Measurements from ENCODE around the gene TNFAIP8L2.

Gene TNFAIP8L2

DNA sequence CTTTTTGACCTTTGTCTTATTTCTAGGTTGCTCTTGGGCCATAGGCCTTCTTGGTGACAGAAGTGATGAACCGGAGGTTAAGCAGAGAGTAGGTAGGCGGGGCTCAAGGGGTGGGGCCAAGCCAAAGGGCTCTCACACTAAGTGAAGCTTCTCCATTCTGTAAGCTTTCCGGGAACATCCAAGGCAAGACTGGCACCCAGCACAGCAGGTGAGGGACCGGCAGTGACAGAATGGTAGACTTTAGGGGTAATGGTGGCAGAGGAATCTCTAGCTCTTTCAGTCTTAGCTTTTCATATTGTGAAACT is at the start of gene TNFAIP8L2:
Gene TNFAIP8L2 (plus strand): TSS at position 135 of the 305 bp plus-strand sequence. CDS start 2,049 bp downstream, outside the sequence.
- peak; percentile 69 for DNase-seq (ENCODE audit: low spot score)

DNA sequence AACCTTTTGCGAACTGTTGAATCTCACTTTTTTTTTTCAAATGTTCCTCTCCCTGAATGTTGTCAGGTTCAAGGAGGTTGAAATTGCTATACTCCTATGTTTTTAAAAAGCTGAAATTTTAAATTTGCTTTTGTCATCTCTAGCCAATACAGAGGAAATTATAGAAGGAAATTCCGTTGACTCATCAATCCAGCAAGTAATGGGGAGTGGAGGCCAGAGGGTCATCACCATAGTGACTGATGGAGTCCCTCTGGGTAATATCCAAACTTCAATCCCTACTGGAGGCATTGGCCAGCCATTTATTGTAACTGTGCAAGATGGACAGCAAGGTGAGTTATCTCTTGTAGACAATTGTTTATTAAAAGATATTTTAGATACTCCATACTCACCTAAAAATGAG is 49.6 kb upstream of the TNFAIP8L2 start:
- DNase-seq (ENCODE audit: low spot score): no peak

DNA sequence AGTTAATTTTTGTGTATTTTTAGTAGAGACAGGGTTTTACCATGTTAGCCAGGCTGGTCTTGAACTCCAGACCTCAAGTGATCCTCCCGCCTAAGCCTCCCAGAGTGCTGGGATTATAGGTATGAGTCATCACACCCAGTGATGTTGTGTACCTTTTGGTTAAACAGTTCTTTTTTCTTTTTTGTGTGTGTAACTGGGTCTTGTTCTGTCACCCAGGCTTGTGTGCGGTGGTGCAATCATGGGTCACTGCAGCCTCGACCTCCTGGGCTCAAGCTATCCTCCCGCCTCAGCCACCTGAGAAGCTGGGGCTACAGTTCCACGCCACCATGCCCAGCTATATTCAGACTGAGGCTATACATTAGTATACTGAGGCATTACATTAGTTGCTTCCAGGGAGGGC is 48.1 kb upstream of the TNFAIP8L2 start:
- no peak for DNase-seq (ENCODE audit: low spot score)

DNA sequence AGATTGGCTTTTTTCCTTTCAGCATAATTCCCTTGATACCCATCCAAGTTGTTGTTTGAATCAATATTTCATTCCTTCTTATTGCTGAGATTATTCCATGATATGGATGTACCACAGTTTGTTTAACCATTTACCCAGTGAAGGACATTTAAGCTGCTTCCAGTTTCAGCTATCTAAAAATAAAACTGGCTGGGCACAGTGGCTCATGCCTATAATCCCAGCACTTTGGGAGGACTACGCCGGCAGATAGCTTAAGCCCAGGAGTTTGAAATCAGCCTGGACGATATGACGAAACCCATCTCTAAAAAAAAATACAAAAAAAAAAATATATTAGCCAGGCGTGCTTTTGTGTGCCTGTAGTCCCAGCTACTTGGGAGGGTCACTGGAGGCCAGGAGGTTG is 42.6 kb upstream of the TNFAIP8L2 start:
- DNase-seq (ENCODE audit: low spot score): no peak

DNA sequence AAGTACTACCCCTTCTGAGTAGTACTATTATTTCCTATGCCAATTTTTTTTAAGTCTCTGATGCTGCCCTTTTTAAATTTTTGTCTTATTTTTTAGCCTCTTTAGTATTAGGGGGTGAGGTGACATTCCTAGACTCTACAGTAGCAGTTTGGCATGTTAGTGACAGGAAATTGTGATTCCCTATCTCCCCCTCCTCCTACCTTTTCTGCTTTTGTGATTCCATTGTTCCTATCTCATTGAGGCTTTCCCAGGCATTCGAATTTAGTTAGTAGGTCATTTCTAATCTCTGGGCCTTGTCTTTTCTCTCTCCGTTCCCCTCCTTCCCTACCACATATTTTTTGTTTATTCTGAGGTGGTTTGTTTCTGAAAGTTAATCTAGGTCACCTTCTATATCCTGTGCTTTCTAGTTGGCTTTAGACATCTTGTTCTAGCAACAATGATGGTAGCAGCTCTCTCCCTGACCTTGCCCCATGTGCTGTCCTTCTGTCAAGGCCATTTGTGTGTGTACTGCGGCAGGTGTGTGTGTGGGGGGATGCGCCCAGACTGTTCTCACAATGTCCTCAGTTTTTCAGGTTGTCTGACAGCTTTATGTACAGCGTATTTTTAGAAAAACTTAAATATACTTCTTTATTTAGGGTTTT is 31.6 kb upstream of the TNFAIP8L2 start:
- DNase-seq (ENCODE audit: low spot score): no peak

DNA sequence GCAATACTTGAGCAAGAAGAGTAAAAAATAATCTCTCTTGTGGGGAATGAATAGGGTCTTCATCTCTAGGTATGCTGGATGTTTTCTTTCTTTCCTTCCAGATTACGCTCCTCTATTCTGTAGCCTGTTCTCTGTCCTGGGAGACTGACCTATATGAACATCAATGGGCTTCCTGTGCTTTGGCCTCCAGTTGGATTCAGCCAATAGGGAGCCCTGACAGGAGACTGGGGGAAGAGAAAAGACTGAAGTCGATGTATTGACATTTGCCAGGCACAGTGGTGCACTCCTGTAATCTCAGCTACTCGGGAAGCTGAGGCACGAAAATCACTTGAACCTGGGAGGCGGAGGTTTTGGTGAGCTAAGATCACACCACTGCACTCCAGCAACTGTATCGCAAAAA is 27.6 kb upstream of the TNFAIP8L2 start:
- DNase-seq (ENCODE audit: low spot score): no peak

DNA sequence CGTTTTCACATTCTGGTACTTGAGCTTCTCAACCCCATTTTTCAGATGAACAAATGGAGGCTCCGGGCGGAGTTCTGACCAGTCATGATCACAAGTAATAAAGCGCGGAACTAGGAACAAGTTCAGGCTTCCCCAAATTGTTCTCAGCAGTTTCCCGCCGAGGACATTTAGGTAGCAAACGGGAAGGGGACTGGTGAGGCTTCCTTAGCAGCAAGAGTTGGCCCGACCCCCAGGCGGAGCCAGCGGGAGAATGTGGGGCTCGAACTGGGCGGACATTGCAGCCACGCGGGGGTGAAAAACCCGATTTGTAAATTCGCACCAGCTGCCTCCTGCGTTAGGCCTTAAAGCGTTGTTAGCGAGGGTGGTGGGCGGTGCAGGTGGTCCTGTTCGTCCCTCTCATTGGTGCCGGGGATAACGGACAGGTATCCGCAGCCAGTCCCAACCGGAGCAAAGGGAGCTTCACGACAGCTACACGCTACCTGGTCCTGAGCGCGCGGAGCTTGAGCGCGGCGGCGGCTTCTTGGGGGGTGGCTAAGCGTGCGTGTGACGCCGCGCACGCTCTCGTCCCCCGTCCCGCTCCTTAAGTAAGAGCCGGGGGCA is 25.4 kb upstream of the TNFAIP8L2 start:
- peak; percentile 73 for DNase-seq (ENCODE audit: low spot score)

DNA sequence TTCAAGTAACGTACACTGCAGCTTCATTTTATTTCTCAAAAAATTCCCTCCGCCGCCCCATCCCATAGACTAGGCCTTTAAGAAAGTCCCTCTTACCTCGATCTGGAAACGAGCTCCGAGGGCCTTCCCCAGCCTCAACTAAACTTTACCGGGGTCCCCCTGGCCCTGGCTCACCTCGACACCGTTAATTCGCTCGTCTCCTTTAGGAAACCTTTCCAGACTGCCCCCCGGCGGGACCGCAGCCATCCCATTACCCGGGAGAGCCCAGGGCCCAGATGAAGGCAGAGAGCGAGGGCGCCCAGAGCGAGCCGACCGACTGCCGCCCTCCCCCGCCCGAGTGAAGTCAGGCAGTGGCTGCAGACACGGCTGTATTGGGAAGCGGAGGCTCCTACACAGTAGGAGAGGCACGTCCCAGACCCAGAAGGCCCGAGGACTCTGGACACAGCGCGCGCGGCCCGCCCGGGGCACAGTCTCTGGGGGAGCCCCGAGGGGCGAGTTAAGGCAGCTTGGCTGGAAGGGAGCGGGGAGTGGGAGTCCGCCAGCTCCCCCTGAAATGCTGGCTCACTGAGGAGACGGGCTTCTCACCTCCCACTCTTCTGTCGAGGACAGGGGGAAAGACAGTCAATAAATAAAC is 24.6 kb upstream of the TNFAIP8L2 start:
- no peak for DNase-seq (ENCODE audit: low spot score)

DNA sequence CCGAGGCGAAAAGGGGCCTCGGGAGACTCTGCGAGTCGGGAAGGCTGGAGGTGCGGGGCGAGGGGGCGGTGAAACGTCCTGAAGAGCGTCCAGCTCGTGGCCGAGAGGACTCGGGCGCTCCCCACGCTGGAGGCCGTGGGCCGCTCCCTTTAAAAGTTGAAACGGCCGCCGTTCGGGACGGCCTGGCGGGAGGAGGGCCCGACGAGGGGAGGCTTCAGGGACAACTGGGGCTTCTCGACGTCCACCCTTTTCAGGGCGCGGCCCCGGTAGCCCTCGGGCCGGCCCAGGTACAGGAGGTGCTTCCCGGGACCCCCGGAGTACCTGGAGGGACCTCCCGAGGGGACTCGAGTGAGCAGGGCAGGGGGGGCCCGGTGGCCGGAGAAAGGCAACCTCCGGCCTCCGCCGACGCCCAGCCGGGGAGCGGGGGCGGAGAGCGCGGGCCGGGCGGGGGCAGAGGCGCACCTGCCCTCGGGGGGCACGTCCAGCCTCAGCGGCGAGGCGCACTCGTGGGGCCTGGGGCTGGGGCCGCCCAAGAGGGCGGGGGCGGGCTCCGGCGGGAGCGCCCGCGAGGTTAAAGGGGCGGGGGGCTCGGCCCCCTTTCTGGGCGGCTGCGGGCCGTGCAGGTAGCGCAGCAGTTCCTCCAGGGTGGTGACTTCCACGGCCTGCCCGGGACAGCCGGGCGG is 24.0 kb upstream of the TNFAIP8L2 start:
- no peak for DNase-seq (ENCODE audit: low spot score)

DNA sequence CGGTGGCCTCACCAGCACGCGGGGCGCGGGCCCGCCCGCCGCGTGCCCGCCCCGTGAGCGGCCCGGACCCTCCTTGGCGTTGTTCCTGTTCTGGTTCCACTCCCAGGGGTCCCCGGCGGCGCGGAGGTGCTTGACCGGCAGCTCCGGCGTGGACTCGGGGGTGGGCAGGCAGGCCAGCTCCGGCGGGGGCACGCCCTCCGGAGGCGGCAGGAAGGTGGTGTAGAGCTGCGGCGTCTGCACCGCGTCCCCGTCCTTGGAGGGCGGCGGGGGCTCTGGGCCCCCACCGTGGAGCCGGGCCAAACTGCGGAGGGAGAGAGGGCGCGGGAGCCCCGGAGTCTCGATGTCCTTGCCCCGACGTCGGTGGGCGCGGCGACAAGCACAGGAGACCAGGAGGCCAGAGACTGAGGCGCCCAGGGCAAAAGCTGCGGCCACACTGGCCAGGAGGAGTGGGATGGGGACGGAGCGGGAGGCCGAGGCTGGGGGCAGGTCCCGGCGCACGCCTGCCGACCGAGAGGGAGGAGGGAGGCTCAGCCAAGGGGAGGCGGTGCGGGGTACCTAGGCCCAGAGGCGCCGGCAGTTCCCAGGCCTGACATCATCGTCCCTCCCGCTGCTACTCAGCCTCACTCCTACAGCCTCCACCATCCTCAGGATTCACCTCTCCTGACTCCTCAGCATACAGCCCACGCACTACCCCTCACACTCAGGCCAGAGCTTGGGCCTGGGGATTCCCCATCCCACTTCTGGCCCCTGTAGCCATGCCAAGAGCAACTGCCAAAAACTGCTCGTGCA is 23.2 kb upstream of the TNFAIP8L2 start:
- no peak for DNase-seq (ENCODE audit: low spot score)

DNA sequence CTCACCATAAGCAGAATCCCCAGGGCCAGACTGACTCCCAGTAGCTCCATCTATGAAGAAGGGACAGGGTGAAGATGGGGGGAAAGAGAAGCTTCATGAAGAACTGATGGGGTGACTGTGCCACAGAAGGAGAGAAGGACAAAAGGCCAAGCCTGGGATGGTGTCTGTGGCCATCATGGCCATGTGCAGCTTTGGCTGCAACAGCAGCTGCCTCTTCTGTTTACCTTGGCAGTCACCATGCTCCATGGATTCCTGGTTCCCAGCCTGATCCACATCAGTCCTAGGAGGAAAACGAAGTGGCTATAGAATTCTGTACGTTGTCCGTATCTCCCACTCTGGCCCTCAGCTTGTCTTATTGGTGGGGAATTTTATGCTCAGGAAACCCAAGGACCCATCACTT is 22.1 kb upstream of the TNFAIP8L2 start:
- no peak for DNase-seq (ENCODE audit: low spot score)

DNA sequence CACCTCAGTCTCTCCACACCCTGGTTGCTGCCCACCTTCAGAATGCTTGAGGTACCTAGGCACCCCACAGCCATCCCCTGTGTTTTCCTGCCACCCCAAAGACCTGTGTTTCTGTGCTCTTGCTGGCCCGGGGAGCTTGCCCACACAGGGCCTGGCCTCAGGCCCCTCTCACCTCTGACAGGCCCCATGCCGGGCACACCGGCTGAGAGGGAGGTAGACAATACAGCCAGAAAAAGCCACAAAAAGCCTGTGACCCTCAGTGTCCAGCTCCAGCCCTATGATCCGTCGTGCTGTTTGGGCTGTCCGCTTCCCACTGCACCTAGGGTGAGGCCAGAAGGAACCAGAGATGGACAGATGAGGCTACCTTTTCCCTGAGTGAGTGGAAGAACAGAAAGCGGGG is 21.5 kb upstream of the TNFAIP8L2 start:
- no peak for DNase-seq (ENCODE audit: low spot score)

DNA sequence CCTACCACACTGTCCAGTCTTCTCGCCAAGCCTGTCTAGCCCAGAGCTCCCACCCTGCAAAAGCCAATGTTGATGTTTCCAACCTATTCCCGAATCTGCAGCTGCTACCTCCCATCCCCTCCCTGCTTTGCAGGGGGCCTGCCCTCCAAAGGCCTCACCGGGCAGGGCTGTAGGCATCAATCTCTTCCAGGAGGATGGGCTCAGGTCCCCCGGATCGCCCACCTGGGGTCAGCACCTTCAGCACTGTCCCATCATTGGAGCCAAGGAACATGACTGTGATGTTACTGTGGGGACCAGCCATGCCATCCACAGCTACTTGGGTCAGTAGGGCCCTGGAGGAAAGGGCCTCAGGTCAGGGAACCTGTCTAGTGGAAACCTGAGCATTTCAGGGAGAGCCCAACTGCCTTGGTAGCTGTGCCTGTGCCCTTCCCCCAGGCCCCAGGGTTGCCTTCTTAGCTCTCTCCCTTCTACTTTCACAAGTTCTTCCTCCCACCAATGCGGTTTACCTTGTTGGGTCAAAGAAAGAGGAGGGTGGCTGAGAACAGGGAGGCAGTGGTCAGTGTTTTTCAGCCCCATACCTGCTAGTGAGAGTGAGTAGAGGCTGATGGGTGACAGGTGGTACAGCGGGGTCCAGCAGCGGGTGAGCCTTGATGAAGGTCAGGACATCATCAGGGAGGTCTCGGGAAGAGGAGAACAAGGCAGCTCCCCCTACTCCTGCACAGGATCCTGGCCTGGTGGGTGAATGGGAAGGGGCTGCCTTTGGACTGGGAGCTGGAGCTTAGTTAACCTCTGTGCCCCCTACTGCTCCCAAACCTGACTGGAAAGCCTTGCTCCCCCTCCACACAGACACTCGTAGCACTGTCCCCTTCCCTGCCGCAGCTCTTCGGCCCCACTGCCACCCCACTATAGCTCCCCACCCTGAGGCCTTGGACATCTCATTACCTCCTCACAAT is 20.7 kb upstream of the TNFAIP8L2 start:
- no peak for DNase-seq (ENCODE audit: low spot score)

DNA sequence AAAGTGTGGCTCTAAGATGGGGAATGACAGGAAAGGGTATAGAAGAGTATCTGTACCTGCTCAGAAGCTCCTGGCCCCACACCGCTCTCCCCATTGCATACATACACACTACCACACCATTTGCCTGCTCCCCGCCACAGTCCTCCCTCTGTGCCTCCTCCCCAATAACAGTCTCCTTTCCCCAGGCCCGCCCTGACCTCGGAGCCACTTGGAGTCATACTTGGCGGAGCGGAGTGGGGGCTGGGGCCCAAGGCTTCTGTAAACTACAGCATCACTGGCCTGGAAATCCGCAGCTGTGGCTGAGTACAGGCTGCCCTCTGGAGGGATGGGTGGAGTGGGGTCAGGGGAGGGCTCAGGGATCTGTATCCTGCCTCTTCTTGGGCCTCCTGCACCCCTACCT is 18.7 kb upstream of the TNFAIP8L2 start:
- no peak for DNase-seq (ENCODE audit: low spot score)

DNA sequence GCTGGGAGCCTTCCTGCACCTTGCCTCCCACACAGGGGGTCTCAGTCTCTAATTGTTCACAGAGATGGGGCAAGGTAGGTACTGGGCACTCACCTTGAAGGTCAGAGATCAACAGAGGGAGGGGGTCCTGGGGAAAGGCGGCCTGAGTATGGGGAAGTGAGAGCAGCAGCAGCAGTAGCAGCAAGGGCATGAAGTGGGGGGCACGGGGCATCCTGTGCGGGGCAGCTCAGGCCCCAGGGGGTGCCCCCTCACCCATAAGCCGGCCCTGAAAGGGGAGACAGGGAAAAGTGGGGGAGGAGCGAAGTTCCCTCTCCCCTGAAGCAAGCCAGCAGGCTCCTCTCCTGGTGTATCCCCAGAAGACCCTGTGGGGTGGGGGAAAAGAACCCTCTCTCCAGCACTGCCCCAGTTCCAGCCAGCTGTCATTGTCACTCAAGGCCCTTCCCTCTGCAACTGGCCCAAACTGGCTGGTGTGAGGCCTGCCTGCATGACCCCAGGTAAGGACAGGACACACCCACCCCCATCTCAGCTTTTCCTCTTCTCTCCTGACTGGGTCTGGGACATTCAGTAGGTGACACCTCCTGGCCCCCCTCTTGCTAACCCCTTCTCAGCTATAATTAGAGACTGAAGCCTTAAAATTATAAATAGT is 13.9 kb upstream of the TNFAIP8L2 start:
- DNase-seq (ENCODE audit: low spot score): no peak

DNA sequence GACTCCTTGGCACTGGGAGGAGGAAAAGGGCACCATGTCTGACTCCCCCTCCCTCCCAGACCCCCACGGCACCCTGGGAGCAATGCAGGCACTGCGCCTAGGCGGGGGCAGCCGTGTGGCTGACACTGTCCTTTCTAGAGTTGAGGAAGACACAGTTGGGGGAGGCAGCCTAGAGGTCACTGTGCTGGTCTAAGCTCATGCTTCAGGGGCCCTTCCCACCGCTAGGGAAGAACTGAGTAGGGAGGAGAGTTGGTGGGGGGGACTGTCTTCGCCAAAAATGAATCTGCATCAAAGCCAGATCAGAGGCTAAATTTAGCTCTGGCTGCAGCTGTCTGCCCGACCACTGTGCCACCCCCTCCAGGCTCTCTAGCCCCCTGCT is 13.4 kb upstream of the TNFAIP8L2 start:
- no peak for DNase-seq (ENCODE audit: low spot score)

DNA sequence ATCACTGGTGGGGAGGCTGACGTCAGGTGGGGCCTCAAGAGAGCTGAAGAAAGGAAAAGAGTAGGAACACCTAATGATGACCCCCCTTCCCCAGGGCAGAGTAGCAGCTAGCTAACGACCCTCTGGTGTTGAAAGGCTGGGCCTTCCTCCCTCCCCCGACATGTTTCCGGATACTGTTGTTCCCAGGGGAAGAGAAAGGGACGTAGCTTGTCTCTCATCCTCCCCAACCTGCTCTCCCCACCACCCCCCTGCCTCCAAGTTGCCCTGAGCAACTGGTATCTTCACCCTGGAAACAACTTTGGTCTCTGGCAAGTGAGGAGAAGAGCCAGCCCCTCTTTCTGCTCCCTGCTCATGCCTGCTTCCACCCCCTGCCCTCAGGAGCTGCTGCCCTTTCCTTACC is 12.5 kb upstream of the TNFAIP8L2 start:
- no peak for DNase-seq (ENCODE audit: low spot score)

DNA sequence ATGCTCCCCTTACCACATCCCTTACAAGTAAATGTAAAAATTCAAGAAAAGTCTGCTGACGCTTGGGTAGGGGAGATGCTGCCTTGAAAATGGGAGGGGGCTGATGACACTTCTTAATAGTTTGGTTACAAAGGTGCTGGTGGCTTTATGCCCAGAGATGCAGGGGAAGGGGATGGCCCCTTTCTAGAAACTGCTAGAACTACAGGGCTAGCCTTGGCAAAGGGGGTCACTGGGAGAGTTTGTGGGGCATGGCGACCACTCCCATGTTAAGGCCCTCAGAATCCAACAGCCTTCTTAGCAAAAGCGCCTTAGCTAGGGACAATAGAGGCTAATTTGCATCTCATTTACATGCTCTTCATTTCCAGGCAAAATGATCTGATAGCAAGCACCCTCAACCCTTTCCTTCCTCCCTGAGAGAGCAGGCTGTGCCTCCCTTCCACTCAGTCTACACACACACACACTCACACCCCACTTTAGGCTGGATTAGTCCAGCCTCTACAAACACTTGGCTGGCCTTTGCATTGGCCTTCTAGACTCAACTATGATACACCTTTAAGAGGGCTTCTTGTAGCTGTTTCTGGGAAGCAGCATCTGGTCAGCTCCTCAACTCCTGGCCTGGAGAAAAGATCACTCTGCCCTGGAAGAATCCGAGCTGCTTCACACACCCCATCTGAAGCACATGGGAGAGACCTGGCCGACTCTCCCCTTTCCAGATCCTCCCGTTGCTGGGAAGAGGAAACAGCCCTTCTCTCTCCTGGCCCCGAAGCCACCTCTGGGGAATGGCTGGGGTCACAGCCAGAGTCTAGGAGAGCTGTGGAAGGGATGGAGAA is 11.8 kb upstream of the TNFAIP8L2 start:
- DNase-seq (ENCODE audit: low spot score): no peak

DNA sequence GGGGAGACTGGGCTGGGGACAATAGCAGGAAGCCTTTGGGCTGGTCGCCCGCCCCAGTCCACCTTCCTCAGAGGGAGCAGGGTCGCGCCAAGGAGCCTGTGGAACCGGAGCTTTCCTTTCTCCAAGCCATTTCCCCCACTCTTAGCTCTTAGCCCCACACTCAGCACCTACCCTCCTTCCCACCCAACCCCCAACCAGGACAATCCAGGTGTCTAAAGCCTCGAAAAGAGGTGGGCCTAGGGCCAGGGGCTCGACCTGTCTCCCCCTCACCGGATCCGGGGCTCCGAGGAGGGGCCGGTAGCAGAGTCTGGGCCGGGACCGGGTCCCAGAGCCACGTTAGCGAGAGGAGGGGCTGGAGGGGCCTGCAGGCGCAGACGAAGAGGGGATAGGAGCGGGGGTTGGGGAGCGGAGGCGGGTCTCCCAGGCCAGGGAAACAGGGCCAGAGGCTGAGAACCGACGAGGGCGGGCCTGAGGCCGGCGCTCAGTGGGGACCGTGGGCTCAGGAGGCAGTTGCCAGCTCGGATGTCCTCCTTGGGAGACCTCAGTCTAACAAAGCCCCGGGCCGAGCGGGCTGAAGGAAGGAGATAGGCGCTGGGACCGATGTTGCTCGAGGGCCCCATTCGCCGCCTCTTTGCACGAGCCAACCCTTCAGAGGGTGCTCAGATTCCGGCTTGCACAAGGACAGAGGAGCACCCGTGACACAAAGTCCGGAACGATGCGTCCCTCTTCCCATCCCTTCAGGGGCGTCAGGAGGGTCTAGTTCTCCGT is 11.0 kb upstream of the TNFAIP8L2 start:
- no peak for DNase-seq (ENCODE audit: low spot score)
